NCI-H510A (cell line): ENCODE measurements around the gene ELOVL5.

Experiments
- DNase-seq: peaks from one replicate; lab custom pipeline; 2025; lab: John Stamatoyannopoulos, UW

Gene ELOVL5

GRCh38 chr6:53269827-53270226 is 78.9 kb downstream of the ELOVL5 start:
- no peak for DNase-seq

DNA sequence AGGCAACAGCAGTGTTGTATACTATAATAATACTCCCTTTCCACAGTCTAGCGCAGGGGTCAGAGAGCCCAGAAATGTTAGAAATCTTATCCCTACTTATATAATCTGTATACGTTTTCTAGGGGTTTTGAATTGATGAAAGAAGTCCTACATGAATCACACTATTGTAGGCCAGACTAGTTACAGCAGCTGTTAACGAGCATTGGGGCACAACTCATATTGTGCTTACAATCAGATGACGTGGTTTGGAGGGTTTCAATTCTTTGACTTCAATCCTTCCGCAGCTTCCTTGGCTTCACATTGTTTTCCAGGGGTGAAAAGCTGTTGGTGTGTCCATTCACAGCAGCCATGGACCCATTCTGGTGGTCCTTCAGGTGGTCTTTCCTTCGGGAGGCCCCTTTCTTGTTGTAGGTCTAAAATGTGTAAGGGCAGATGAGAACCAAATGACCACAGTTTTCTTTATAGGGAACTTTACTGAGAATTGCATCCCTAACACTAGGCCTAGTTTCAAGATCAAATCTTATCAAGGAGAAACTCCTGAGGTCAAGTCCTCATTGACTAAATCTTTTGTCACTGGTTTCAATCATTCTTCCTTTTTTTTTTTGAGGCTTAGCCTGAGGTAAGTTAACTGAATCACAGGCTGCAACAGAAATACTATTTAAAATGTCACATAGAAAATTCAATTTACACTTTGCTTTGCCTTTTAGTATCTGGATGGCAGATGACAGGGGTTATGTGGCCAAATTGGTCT is 79.7 kb downstream of the ELOVL5 start:
- no peak for DNase-seq

DNA sequence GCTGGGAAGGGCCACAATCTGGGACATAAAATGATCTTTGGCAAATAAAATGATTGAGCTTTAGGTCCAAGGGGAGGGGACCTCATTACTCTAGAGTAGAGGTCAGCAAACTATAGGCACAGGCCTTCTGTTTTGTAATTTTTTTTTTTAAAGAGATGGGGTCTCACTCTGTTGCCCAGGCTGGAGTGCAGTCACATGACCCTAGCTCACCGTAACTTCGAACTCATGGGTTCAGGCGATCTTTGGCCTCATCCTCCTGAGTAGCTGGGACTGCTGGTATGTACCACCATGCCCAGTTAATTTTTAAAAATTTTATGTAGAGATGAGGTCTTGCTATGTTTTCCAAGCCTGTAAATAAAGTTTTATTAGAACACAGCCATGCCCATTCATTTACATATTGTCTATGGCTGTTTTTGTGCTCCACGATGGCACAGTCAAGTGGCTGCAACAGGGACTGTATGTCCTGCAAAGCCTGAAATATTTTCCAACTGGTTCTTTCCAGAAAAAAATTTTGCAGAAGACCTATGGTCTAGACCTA is 82.1 kb downstream of the ELOVL5 start:
- no peak for DNase-seq

DNA sequence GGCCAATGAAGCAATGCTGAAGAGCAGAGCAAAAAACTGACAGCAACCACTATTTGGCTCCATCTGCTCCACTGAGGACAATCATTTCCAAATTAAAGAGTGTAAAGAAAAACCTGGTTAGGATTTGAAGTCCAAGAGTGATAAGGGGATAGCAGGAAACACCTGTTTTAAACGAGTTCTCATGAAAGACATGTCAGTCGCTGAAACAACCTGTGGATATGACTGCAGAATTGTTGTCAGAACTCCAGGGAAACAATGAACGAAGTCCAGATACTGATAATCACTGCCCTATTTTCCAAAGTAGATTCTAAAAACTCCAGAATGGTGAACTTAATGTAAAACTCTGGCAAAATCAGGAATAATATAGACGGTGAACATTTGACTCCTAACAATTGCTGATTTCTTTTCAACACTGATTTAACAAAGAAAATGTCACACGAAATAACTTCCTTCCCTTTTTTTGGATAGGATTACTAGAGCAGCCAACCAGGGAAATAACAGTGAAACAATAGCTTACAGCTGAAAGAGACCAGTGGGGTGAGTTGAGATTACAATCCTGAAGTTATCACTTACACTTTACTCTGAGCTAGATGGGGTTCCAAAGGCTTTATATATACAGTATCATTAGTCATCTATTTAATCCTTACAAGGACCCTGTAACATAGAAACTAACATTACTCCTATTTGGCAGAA is 83.7 kb downstream of the ELOVL5 start:
- DNase-seq, result no peak

GRCh38 chr6:53264337-53264736 is 84.4 kb downstream of the ELOVL5 start:
- no peak for DNase-seq

- DNase-seq, result no peak
Measured at GRCh38 chr6:53263917-53264316, 84.8 kb downstream of the ELOVL5 start.

- no peak for DNase-seq
Measured at GRCh38 chr6:53259860-53260580, 88.7 kb downstream of the ELOVL5 start.

GRCh38 chr6:53258774-53259155 is 90.0 kb downstream of the ELOVL5 start:
- no peak for DNase-seq

- no peak for DNase-seq
Measured at GRCh38 chr6:53258076-53258773, 90.5 kb downstream of the ELOVL5 start.

DNA sequence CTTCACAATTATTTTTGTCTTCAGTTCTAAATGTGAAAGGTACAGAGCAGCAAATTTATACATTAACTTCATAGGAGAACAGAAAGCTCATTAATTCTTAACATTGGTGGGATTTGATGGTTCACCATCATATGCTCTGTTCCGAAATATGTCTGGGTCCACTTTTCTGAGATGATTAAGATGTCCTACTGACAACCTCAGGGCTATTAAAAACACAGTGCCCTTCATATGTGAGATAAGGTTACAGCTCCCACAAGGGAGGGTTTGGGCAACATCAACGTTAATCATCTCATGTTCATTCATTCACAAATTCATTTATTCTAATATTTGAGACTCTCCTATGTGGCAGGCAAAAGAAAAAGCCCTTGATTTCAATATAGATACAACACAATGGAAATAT is 91.2 kb downstream of the ELOVL5 start:
- no peak for DNase-seq

- no peak for DNase-seq
Measured at GRCh38 chr6:53257001-53257400, 91.7 kb downstream of the ELOVL5 start.

- no peak for DNase-seq
Measured at GRCh38 chr6:53252177-53252692, 96.5 kb downstream of the ELOVL5 start.

GRCh38 chr6:53251033-53251672 is 97.6 kb downstream of the ELOVL5 start:
- DNase-seq, result no peak

GRCh38 chr6:53250176-53251032 is 98.3 kb downstream of the ELOVL5 start:
- DNase-seq, result no peak

DNA sequence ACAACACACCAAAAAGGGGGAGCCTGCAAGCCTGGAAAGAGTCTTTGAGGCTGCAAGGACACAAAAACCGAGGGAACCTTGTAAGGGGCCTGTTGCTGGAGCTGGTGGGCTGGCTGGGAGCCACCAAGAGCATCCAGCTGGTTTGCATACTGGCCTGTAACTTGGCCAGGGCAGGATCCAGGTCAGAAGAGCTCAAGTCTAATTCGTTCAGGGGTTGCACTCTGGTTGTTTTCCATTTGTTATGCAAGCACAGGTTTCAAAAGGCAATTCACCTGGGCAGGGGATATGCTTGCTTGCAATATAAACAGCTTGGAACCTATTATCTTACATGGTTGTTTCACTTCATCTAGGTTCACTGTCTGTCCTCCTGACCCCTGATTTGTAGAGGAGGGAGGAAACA is 101.8 kb downstream of the ELOVL5 start:
- peak; percentile 36 for DNase-seq

GRCh38 chr6:53244958-53245357 is 103.8 kb downstream of the ELOVL5 start:
- no peak for DNase-seq

GRCh38 chr6:53244399-53244931 is 104.3 kb downstream of the ELOVL5 start:
- DNase-seq, result no peak

GRCh38 chr6:53241938-53242337 is 106.8 kb downstream of the ELOVL5 start:
- no peak for DNase-seq

DNA sequence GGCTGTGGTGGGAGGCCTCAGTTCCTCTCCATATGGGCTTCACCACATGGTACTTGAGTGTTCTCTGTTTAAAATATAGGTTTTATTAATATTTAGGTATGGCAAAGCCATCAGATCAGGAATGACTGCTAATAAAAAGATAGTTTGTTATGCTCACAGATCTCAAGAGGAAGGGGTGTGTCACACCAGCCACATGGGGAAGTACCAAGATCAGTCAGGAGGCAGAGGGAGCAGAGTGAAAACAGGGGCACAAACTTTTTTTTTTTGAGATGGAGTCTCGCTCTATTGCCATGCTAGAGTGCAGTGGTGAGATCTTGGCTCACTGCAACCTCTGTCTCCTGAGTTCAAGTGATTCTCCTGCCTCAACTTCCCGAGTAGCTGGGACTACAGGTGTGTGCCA is 108.0 kb downstream of the ELOVL5 start:
- DNase-seq, result no peak

- no peak for DNase-seq
Measured at GRCh38 chr6:53240139-53240538, 108.6 kb downstream of the ELOVL5 start.
